Measurements from ENCODE around the gene TYMS.

The TYMS gene

DNA sequence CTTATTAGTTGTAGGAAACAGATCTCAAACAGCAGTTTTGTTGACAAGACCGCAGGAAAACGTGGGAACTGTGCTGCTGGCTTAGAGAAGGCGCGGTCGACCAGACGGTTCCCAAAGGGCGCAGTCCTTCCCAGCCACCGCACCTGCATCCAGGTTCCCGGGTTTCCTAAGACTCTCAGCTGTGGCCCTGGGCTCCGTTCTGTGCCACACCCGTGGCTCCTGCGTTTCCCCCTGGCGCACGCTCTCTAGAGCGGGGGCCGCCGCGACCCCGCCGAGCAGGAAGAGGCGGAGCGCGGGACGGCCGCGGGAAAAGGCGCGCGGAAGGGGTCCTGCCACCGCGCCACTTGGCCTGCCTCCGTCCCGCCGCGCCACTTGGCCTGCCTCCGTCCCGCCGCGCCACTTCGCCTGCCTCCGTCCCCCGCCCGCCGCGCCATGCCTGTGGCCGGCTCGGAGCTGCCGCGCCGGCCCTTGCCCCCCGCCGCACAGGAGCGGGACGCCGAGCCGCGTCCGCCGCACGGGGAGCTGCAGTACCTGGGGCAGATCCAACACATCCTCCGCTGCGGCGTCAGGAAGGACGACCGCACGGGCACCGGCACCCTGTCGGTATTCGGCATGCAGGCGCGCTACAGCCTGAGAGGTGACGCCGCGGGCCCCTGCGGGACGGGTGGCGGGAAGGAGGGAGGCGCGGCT, at the start of gene TYMS:
Gene TYMS (plus strand): TSS at position 343 of the 690 bp plus-strand sequence. CDS start 90 bp downstream, at position 433.
- DNase-seq = peak; percentile 43

DNA sequence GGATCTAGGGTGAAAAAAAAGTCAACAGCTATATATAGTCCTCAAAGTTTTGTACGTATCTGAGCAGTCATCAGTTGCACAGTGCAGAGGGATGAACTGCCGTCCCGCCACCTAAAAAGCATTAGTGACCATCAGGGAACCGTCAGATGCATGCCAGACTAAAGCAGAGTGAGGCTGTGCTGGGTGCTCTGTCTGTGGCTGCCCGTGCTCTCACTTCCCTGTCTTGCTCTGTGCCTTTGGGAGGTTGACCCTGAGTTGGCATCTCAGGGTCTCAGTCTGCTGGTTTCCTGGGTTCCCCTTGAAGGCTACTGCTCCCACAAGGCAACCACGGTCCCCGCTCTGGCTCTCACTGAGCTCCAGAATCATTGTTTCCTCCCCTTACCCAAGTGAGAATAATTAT, 49.5 kb upstream of the TYMS start:
- DNase-seq = no peak

DNA sequence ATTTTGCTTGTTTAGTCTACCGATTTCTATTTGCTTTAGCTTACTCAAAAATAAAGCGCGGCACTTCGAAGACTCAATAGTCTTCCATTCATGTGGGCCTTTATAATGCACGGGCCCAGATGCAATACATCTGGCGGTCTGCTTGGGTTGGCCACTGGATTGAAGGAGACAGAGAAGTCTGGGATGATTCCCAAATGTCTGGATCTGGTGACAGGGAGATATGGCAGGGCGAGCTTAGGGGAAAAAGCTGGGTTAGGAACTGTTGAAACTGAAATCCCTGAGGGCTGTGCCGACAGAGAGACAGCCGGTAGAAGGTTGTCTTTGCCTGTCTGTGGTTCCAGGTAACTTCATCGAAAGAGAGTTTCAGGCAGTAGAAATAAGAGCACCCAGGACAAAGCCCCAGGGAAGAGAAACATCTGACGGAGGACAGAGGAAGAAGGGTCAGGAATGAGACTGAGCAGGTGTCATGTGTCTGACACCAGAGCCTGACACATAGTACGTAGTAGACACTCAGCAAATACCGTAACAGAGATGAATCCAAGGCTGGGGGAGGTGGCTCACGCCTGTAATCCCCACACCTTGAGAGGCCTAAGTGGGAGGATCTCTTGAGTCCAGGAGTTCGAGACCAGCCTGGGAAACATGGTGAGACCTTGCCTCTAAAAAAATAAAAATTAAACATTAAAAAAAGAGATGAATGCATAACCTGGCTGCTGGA, 47.1 kb upstream of the TYMS start:
- no peak for DNase-seq

DNA sequence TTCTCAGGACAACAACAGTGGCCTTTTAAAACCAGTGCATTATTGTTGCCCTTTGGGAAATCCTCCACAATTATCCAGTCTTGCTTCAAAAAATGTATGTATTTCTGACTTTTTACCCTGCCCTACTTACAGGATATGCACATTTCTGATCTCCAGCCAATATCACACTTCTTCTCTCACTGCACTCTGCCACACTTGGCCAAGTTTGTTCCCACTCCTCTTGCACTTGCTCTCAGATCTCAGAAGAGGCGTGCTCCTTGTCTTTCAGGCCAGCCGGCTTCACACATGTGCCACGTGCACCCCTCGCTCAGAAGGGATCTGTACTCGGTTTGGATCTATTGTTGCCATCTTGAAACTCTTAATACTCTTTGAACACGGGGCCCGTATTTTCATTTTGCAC, 45.3 kb upstream of the TYMS start:
- no peak for DNase-seq

DNA sequence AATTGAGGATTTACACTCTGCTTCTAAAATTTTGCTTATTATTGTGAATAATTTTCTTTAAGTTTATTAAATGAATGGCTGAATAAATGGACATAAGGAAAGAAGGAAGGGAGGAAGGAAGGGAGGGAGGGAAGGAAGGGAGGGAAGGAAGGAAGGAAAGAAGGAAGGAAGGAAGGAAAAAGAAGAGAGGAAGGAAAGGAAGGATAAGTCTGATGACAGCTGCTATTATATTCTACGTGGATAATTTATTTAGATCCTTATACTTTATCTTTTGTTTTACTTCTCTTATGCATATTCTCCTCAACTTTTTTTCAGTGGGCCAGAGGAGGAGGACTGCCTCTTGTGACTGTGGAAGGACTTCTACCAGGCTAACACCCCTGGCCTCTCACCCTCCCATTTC, 43.3 kb upstream of the TYMS start:
- DNase-seq = no peak

DNA sequence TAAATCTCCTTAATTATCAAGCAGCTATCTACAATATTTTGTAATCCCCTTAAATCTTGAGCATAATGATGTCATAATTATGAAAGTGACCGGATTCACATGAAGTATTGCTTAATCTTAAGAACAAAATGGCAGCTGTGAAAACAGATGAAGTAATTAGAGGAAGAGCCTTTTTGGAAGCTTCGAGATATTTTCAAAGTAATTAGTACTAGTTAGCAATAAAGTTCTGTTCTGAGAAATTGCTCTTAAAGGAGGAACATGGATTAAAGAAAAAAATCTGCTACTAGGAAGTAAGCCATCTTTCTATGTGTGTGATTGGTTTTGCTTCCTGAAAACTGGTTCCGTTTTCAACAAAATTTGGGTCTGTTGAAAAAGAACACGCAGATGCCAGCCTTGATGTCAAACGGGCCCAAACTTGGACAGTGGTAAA, 42.3 kb upstream of the TYMS start:
- DNase-seq = no peak

DNA sequence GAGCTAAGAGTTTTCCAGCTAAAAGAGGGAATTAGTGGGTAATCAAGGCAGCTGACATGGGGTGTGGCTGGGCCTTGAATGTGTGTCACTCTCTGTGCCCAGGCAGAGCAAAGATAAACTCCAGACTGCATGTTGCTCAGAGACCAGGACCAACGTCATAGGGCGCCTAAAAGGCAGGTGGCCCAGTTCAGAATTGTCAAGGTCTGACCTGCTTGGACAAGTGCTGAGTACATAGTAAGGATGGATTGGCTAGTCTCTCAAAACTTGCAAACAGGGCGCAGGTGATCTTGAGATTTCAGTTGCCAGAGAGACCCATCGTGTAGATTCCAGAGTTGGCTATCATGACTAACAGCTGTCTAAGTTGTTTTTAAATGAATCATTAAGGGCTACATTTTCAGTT, 41.7 kb upstream of the TYMS start:
- DNase-seq = no peak

DNA sequence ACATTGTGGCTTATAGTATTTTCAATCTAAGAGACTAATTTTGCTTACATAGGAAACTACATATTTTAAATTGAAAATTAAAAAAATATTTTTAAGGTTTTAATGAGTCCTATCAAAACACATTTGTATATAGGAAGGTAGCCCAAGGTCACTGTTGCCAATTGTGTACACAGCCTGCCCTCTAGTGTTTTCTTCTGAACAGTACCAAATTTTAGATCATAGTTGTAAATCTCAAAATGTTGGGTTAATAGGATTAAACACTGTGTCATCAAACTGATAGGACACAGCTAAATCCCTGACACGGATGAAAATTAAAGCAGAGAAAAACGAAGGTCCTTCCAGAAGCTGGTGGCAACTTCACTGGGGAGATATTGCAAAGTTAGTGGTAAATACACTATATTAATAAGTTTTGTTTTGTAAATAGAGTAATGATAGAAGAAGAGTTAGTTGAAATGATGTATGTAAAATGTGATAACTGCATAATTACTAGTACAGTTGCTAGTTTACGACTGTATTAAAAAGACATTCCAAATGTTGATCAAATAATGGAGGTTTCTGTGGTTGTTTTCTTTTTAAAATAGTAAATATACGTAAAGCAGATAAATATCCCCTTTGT, 41.0 kb upstream of the TYMS start:
- peak; percentile 13 for DNase-seq

DNA sequence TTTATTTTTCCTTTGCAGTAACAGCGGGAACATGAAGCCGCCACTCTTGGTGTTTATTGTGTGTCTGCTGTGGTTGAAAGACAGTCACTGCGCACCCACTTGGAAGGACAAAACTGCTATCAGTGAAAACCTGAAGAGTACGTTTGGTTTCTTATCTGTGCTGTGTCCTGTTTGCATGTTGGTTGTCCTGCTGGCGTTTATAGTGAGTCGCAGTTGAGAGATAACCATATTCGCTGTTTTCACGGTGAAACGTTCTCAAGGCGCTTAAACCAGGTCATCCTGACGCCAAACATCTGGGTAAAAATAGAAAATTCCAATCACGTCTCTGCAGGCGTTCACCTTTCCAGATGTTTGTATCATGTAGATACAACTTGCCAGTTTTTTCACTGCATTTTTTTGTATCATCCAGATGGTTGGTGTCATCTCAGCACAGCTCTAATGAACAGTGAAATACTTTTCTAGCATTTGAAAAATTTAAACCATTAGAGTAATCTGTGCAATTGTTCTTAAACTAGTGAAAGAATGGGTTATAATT, 39.4 kb upstream of the TYMS start:
- DNase-seq = no peak

DNA sequence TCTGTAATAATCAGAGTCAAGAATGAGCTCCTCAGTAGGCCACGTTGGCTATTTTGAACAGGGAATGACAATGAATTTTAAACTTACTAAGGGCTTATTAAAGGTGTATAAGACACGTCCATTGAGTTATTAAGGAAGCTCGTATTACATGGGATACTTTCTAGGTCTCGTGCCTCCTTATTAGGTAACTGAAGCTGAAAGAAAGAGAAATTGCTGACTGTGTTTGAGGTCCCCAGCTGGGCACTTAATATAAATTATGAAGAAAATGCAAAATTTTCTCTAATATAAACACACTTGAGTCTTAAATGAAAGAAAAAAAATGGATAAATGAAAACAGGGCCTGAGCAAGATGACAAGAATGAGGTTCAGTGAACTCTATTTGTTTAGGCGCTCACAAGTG, 38.8 kb upstream of the TYMS start:
- no peak for DNase-seq

DNA sequence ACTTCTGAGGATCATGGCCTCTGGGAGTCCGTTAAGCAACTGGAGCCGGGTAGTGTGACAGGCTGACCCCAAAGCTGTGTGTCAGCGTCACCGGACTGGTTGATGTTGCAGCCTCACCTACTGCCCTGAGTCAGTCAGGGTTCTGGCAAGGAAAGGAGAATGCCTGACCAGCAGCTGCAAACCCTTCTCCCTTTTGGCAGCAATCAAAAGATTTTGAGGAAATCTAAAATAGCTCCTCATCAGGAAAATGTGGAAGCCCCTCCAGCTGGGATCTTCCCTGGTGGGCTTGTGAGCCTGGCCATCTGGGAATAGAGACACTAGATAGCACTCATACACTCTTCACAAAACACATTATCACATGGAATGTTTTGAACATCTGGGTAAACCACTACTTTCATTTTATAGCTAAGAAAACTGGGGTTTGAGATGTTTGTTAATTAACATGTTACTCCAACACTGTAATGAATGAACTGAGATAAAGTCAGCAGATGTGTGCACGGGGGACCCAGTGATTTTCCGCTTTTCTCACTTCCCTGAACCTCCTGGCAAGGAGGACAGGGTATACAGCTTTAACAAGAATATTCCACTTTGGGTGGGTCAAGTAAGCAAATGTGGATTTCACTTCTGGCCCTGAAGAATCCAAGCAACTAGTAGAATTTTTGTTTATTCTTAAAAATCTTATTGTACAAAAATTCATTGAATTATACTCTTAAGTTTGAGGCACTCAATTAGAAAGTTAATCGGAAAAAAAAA, 36.0 kb upstream of the TYMS start:
- DNase-seq = no peak

DNA sequence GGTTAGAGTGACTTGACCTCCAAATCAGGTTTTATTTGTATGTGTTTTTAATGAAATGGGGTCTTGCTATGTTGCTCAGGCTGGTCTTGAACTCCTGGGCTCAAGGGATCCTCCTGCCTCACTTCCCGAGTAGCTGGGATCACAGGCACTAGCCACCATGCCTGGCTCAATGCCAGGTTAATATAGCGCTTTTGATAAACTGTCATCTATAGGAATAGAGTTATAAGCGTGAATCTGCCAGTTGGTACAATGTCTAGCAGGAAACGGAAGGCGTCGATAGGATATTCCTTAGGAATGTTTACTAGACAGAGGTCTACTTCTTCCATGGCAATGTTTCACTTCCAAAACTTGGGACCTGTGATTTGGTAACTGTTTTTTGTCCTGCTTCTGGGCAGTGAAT, 35.2 kb upstream of the TYMS start:
- DNase-seq = no peak

DNA sequence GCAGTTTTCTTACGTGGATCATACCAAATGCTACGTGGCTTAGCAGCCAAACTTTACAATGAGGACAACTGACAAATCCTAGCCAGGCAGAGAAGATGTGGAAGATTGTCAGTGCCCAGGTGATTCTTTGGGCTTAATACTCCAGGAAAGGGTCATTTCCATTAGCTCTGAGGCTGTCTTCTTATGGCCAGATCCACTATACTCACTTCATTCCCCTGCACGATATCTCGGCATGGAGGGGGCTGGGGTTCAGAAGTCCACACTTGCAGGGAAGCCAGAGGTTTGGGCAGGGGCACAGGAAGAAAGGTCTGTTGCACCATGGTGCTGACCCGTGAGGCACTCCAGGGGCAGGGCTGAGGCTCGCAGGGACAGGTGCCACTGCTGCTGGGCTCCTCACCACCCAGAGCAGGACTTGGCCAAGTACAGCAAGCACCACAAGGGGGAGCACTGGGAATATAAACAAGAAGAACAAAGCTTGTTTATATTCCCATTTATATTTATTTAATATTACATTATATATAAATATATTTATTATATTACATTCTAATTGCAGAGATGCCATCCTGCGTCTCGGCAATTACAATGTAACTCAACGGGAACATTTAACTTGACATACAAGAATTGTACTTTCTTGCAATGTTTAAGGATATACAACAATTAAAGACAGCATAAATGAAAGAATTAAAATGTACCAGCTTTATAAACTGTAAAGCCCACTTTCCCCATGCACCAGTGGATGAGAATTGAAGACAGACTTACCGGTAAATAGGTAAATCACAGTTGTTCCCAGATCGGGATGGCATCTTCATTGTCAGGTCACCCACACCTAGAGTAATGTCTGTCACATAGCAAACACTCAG, 33.5 kb upstream of the TYMS start:
- DNase-seq = no peak

DNA sequence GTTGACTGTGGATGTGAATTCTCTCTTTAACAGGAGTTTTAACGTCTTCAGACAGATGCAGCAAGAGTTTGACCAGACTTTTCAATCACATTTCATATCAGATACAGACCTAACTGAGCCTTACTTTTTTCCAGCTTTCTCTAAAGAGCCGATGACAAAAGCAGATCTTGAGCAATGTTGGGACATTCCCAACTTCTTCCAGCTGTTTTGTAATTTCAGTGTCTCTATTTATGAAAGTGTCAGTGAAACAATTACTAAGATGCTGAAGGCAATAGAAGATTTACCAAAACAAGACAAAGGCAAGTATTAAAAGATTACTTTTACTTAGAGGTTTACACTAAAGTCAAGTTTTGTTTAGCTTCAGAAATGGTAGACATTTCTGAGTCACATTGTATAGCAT, 30.2 kb upstream of the TYMS start:
- no peak for DNase-seq

DNA sequence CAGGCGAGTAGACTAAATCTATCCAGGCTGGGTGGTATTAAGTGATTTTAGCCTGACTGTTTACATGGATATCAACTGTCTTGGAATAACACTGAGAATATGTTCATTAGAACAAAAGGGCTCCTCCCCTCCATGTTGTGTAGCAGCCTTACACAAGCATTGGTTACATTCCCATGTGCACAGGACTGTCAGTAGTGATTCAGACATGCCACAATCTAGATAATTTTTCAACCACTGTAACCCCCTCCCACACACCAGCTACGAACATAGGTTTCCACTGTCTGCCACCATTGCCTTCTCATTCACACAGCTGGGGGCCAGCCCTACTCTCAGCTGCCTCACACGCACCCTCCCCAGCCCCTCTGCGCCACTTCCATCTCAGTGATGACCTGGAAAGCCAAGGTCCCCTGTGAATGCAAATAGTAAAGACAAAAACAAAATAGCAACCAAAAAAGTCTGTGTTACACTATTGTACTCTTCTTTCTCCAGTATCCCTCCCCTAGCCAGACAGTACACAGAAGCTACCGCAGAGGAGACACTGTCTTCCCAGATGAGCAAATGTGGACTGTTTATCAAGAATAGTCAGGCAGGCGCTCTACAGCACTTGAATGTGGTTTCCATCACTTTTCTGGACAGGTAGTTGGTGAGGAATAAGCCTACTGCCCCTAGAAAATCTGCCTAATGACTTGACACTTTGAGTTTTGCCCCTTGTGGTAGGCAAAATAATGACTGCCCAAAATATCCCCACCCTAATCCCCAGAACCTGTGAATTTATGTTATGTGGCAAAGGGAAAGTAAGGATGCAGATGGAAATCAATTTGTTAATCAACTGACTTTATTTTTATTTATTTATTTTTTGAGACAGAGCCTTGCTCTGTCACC, 27.9 kb upstream of the TYMS start:
- DNase-seq = no peak

DNA sequence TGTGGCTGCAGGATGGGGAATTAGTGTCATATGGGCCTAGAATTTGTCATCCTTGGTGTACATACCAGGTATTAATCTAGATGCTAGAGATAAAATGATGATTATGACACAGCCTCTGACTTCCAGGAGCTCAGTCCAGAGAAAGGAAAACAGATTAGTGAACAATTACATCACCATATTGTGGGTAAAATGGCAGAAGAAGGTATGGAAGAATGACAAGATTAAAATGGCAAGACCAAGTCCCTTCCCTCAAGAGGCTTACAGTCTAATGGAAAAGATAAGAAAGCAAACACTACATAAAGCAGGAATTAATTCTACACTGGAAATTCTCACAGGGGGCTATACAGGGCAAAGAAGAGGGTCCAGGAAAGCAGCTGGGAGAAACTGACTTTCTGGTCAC, 25.9 kb upstream of the TYMS start:
- DNase-seq = no peak

DNA sequence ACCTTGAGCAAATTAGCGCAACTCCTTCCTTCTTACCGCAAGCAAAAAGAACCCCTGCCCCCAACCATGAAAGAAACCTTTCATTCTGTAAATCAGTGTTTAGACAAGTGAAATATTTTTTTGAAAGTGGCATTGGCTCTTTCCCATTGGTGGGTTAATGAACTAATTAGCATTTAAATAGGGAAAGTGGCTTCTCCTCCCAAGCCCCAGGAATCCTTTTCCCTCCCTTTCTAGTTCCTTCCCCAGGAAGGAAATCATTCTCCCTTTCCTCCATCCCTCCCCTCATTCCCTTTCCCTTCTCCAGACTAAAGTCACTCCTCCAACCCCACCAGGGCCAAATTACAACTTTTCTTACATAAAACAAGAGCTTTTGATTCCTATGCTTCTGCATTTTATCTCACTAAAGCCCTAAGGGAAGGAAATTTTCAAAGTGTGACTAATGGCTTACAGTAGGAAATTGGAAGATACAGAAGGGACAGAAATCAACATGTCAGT, 22.9 kb upstream of the TYMS start:
- DNase-seq = no peak

DNA sequence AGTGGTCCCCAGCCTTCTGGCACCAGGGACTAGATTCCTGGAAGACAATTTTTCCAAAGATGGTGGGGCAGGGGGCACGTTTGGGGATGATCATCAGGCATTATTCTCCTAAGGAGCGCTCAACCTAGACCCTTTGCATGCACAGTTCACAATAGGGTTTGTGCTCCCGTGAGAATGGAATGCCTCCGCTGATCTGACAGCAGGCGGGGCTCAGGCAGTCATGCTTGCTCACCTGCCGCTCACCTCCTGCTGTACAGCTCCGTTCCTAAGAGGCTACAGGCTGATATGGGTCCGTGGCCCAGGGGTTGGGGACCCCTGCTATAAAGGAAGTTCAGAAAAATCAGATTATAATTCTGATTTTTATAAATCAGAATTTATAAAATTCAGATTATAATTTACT, 22.3 kb upstream of the TYMS start:
- DNase-seq = no peak

DNA sequence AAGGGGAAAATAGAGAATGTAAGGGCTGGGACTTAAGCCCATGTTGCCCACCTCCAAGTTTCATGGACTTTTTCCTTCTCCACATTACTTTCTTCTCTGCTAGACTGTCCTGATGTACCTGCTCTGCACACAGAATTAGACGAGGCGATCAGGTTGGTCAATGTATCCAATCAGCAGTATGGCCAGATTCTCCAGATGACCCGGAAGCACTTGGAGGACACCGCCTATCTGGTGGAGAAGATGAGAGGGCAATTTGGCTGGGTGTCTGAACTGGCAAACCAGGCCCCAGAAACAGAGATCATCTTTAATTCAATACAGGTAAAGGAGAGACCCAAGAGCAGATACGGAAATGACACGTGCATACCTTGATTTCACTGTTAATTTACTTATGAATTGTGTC, 16.2 kb upstream of the TYMS start:
- no peak for DNase-seq

DNA sequence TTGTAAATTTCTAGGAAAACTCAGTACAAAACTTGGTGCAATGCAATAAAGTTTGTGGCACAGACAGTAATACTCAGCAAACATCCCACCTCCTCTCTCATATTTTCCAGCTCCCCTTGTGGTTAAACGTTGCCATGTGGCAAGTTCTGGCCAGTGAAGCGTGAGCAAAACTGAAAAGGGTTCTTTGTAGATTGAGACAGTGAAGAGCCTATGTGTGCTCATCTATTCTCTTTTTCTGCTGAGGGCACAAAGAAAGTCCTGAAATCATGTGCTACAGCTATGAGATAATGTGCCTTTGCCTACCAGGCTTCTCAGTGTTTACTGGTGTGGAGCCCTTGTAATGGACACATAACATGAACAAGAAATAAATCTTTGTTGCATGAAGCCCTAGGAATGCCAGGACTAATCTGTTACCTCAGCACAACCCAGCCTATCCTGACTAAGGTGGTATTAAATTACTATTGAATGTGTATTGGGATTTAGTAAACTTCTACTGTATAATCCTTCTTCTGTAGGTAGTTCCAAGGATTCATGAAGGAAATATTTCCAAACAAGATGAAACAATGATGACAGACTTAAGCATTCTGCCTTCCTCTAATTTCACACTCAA, 13.0 kb upstream of the TYMS start:
- no peak for DNase-seq

DNA sequence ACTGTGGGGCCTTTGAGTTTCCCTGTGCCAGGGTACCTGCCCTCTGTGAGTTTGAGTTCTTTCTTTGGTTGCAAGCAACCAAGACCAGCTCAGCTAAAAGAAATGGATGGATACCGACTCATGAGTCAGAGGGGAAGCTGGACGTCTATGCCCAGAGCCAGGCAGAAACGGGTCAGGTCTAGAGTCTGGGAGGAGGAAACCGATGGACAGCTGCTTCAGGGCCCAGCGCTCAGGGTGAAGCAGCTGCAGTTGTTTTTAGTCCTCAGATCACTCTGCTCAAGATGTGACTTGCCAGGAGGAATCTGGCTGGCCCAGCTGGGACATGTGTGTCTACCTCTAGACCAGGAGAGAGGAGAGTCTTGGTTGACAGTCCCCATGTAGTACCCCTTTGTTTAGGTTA, 10.1 kb upstream of the TYMS start:
- no peak for DNase-seq

Data from NCI-H2107 (cell line).